T-helper 2 cell (primary cell): ENCODE data around the gene ZNF124.
"Not testable (repeated sequence)": the region's sequence is repeated elsewhere in the genome, so short reads cannot be mapped to it uniquely, and the experiment has no call there.

Source experiments
- DNase-seq, 5 experiments: peaks; one replicate each; pipeline versions ENCODE4 v3.0.0 to v3.0.0-alpha.2; 2012 to 2022

Gene ZNF124

GRCh38 chr1:247171443-247171842 lies 377 bp downstream of the ZNF124 start:
- not testable (repeated sequence) for DNase-seq

- peak in 1 of 5 experiments; percentile 16 for DNase-seq
Measured at GRCh38 chr1:247165674-247166073, 6.1 kb downstream of the ZNF124 start.

- DNase-seq = no peak
Measured at GRCh38 chr1:247164694-247165093, 7.1 kb downstream of the ZNF124 start.

GRCh38 chr1:247156787-247157232 lies 15.0 kb downstream of the ZNF124 start:
- DNase-seq = peak in 1 of 5 experiments; percentile 9

- no peak for DNase-seq
Measured at GRCh38 chr1:247147781-247148180, 24.0 kb downstream of the ZNF124 start.

GRCh38 chr1:247147120-247147519 lies 24.7 kb downstream of the ZNF124 start:
- DNase-seq = not testable (repeated sequence)

GRCh38 chr1:247146671-247147070 lies 25.1 kb downstream of the ZNF124 start:
- no peak for DNase-seq

- DNase-seq = no peak
Measured at GRCh38 chr1:247145279-247145678, 26.5 kb downstream of the ZNF124 start.

GRCh38 chr1:247139557-247139956 lies 32.3 kb downstream of the ZNF124 start:
- not testable (repeated sequence) for DNase-seq

GRCh38 chr1:247131236-247131635 lies 40.6 kb downstream of the ZNF124 start:
- no peak for DNase-seq

GRCh38 chr1:247127519-247128282 lies 44.1 kb downstream of the ZNF124 start:
- DNase-seq = not testable (repeated sequence)

- not testable (repeated sequence) for DNase-seq
Measured at GRCh38 chr1:247126601-247127000, 45.2 kb downstream of the ZNF124 start.

GRCh38 chr1:247126166-247126565 lies 45.7 kb downstream of the ZNF124 start:
- not testable (repeated sequence) for DNase-seq

GRCh38 chr1:247121382-247121781 lies 50.4 kb downstream of the ZNF124 start:
- no peak for DNase-seq

- not testable (repeated sequence) for DNase-seq
Measured at GRCh38 chr1:247120408-247120668, 51.5 kb downstream of the ZNF124 start.

- no peak for DNase-seq
Measured at GRCh38 chr1:247119600-247120407, 52.0 kb downstream of the ZNF124 start.

GRCh38 chr1:247118946-247119446 lies 52.8 kb downstream of the ZNF124 start:
- peak in 2 of 5 experiments; percentile 24 to 35 for DNase-seq

GRCh38 chr1:247115545-247115944 lies 56.3 kb downstream of the ZNF124 start:
- DNase-seq = no peak

GRCh38 chr1:247115141-247115510 lies 56.7 kb downstream of the ZNF124 start:
- no peak for DNase-seq

GRCh38 chr1:247114351-247115140 lies 57.3 kb downstream of the ZNF124 start:
- no peak for DNase-seq

GRCh38 chr1:247113733-247114271 lies 58.0 kb downstream of the ZNF124 start:
- no peak for DNase-seq

GRCh38 chr1:247113094-247113497 lies 58.7 kb downstream of the ZNF124 start:
- DNase-seq = no peak

GRCh38 chr1:247112479-247112781 lies 59.4 kb downstream of the ZNF124 start:
- DNase-seq = no peak
